HFF-Myc (cell line): Measurements from ENCODE around the gene QKI.

Source experiments
- DNase-seq: peaks from one replicate; pipeline ENCODE4 v3.0.0-alpha.2; 2011; ENCODE audit warnings: low read depth; ENCODE audit errors: extremely low read depth
- H3K4me3 ChIP-seq: replicated peaks from 2 replicates; pipeline ENCODE4 v1.5.1; 2011; ENCODE audit warnings: low read depth, mild to moderate bottlenecking, control low read depth, low read length
- TF ChIP-seq, protein P1 (sequence below): IDR thresholded peaks from 2 replicates; pipeline ENCODE4 v1.5.1; 2012; ENCODE audit warnings: mild to moderate bottlenecking, low read depth, low read length, control low read depth; ENCODE audit errors: missing control alignments

The QKI gene

DNA sequence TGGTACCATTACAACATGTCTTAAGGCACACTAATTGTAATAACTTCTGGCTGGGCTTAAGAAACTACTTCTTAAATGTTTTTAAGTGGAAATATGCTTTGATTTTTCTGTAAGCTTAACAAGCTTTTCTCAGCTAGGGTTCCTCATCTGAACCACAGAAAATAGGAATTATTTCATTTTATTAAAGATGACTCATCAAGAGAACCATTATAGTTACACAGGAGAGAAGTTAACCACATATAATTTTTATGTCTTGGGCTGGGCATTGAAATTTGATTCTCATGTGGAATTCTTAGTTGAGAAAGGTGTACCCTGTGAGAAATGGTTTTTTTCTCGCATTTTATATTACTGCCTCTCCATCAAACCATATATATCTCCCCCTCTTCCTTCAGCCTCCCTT is 75.1 kb downstream of the QKI start:
- TF ChIP-seq, protein P1, sequence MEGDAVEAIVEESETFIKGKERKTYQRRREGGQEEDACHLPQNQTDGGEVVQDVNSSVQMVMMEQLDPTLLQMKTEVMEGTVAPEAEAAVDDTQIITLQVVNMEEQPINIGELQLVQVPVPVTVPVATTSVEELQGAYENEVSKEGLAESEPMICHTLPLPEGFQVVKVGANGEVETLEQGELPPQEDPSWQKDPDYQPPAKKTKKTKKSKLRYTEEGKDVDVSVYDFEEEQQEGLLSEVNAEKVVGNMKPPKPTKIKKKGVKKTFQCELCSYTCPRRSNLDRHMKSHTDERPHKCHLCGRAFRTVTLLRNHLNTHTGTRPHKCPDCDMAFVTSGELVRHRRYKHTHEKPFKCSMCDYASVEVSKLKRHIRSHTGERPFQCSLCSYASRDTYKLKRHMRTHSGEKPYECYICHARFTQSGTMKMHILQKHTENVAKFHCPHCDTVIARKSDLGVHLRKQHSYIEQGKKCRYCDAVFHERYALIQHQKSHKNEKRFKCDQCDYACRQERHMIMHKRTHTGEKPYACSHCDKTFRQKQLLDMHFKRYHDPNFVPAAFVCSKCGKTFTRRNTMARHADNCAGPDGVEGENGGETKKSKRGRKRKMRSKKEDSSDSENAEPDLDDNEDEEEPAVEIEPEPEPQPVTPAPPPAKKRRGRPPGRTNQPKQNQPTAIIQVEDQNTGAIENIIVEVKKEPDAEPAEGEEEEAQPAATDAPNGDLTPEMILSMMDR, result no peak
- no peak overlapping the region for H3K4me3 ChIP-seq
- no peak for DNase-seq

DNA sequence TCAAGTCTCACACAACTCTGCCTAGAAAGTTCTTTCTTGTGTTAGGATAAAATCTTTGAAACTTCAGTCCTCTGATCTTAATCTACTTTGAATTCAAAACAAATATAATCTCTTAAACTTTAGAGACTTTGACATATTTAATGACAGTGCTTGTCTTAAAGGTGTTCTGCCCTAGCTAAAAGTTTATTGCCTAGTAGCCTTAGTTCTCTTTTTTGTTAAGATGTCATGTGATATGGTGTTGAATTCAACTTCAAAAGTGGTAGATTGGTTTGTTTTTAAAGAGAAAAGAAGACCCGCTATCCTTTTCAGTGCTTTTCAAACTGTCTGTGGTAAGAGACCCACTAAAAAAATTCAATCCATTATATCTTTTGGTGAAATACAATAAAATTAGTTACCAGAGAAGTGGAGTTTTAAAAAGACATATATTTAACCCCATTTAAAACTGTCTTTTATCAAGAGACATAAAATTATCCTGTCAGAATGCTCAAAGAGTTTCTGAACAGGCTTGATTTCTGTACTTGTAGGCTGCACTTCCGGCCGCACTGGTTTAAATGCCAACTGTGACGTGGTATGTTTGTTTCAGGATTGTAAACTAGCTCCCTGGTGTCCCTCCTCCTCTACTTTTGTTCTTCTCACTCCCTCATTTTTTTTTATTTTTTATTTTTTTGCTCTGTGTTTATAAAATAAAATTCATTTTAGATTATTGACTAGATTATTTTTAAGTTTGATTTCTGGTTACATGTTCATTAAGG is 76.5 kb downstream of the QKI start:
- no peak for DNase-seq
- TF ChIP-seq, protein P1, result no peak
- H3K4me3 ChIP-seq, result no peak overlapping the region

DNA sequence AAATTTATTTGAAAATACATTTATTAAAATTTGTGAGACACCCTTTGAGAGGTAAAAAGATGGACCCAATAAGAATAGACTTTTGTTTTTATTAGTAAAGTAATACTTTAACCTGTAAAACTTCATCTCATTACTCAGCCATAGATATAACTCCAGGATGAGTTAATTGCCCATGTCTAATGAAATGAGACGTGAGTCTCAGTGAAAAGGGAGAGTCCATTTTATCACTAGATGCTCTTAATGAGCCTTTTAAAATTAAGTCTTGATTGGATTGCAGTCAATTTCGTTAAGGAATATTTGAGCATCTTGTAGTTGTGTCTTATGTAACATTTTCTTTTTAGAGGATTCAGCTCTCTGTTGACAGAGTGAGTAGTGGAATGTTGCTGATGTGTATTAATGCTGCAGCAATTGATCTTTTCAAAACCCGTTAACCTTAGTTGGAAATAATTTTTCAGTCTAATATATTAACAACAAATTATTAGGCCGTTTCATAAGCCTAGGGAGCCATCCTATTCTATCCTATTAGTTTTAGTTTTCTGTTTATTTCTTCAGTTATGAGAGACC is 77.3 kb downstream of the QKI start:
- TF ChIP-seq, protein P1, result no peak
- DNase-seq, result no peak
- H3K4me3 ChIP-seq, result no peak overlapping the region

DNA sequence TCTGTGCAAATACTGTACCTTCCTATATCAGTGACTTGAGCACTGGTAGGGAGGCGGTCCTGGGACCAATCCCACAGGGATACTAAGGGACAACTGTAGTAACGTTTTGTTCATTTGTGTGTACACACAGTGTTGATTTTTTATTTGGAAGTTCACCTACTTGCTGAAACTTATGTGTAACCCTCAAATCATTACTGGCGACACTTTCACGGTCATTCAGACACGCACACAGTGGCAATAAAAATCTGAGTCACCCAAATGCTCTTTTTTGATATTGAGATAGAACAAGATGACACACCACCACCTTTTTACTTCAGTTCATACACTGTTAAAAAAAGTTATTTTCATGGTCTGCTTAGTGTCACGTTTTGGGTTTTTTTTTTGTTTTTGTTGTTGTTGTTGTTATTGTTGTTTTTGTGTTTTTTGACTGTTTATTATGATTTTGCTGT is 79.8 kb downstream of the QKI start:
- TF ChIP-seq, protein P1, result no peak
- no peak overlapping the region for H3K4me3 ChIP-seq
- DNase-seq, result no peak

DNA sequence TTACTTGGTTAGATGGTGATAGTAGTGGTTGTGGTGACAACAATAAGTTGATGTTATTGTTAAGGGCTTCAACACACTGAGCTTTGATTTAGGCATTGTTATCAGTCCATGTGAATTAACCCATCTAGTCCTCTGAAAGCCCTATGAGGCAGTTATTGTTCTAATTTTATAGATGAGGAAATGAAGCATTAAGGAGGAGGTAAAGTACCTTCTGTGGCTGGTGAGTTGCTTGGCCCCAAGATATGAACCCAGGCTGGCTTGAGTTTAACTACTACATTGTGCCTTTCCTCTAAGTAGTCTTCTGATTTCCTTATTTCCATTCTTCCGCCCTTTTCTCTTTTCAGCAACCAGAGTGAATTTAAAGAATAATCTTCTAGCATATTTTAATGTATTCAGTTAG is 81.7 kb downstream of the QKI start:
- H3K4me3 ChIP-seq, result no peak overlapping the region
- TF ChIP-seq, protein P1, result no peak
- no peak for DNase-seq

DNA sequence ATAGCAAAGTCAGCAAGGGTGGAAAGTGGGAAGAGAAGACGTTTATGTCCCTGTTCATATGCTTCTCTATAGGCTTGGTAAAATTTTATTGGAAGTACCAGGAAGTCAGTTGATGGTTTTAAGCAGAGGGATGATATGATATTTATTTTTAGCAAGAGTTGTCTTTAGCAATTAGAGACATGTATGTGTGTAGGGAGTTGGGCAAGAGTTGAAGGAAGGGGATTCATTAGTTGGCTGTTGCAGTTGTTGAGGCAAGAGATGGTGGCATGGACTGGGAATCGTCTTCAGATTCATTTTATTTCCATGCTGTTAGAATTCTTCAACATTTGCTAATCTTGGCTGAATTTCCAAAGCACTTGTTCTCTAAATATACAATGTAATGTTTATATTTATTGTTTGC is 85.6 kb downstream of the QKI start:
- DNase-seq, result no peak
- TF ChIP-seq, protein P1, result no peak
- H3K4me3 ChIP-seq, result no peak overlapping the region
